ENCODE data around the gene RFC5.

GRCh38 chr12:117981267-117981666 is 35.2 kb upstream of the RFC5 start:
- TF ChIP-seq POLR2A (IDR thresholded peaks at IDR 0.05): no peak
- TF ChIP-seq, protein P1, sequence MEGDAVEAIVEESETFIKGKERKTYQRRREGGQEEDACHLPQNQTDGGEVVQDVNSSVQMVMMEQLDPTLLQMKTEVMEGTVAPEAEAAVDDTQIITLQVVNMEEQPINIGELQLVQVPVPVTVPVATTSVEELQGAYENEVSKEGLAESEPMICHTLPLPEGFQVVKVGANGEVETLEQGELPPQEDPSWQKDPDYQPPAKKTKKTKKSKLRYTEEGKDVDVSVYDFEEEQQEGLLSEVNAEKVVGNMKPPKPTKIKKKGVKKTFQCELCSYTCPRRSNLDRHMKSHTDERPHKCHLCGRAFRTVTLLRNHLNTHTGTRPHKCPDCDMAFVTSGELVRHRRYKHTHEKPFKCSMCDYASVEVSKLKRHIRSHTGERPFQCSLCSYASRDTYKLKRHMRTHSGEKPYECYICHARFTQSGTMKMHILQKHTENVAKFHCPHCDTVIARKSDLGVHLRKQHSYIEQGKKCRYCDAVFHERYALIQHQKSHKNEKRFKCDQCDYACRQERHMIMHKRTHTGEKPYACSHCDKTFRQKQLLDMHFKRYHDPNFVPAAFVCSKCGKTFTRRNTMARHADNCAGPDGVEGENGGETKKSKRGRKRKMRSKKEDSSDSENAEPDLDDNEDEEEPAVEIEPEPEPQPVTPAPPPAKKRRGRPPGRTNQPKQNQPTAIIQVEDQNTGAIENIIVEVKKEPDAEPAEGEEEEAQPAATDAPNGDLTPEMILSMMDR (IDR thresholded peaks at IDR 0.05): no peak
